OCI-LY3 (cell line): ENCODE data around the gene CPEB3.

Source experiments
- H2AFZ ChIP-seq: fragments of 200-600, 300-600 bp; shearing (Covaris generic); 2 replicates; pipeline ENCODE4 v1.6.0; 2014; ENCODE audit warnings: antibody characterized with exemption, low read depth, low read length
- H3K27ac ChIP-seq: fragments of 200-600, 300-600 bp; sonication (generic); 2 replicates; pipeline ENCODE4 v1.5.1; 2014; ENCODE audit warnings: mild to moderate bottlenecking, low read length, moderate library complexity, mixed read lengths
- H3K27me3 ChIP-seq: fragments of 200-600, 300-600 bp; sonication (generic); 2 replicates; pipeline ENCODE4 v1.6.1; 2014; ENCODE audit warnings: low read depth, low read length, mixed read lengths
- H3K36me3 ChIP-seq: fragments of 200-600, 300-600 bp; sonication (generic); replicated peaks from 2 replicates; pipeline ENCODE3; 2014; ENCODE audit warnings: low read depth, low read length, mixed read lengths
- H3K4me1 ChIP-seq: fragments of 300-600, 200-600 bp; sonication (generic); 2 replicates; pipeline ENCODE4 v1.6.1; 2014; ENCODE audit warnings: low read length, mixed read lengths
- H3K4me2 ChIP-seq: fragments of 200-600, 300-600 bp; sonication (generic); 2 replicates; pipeline ENCODE4 v1.6.1; 2014; ENCODE audit warnings: low read length, mixed read lengths
- H3K4me3 ChIP-seq: fragments of 300-600, 200-600 bp; sonication (generic); 2 replicates; pipeline ENCODE4 v1.5.1; 2014; ENCODE audit warnings: antibody characterized with exemption, mild to moderate bottlenecking, low read length, moderate library complexity
- H3K79me2 ChIP-seq: fragments of 300-600, 200-600 bp; shearing (Covaris generic); 2 replicates; pipeline ENCODE4 v1.6.1; 2014; ENCODE audit warnings: mild to moderate bottlenecking, low read length, mixed read lengths
- H3K9ac ChIP-seq: fragments of 300-600, 200-600 bp; shearing (Covaris generic); 2 replicates; pipeline ENCODE4 v1.6.0; 2014; ENCODE audit warnings: mild to moderate bottlenecking, low read length, moderate library complexity
- H3K9me3 ChIP-seq: fragments of 200-600, 300-600 bp; shearing (Covaris generic); 2 replicates; pipeline ENCODE4 v1.6.1; 2014; ENCODE audit warnings: low read length, mixed read lengths; ENCODE audit not compliant: insufficient read depth
- H4K20me1 ChIP-seq: fragments of 200-600, 300-600 bp; sonication (generic); 2 replicates; pipeline ENCODE4 v1.6.1; 2016; ENCODE audit warnings: low read length, mixed read lengths; ENCODE audit not compliant: insufficient read depth
- EZH2phosphoT487 ChIP-seq: fragments of 200-600 bp; shearing (Covaris generic); IDR thresholded peaks from 2 replicates; pipeline ENCODE4 v1.6.1; 2018; ENCODE audit warnings: antibody characterized with exemption, mixed run types, low read depth
- TF ChIP-seq, protein P1 (sequence below): fragments of 200-600, 300-600 bp; sonication (generic); IDR thresholded peaks from 2 replicates; pipeline ENCODE4 v1.5.1; 2014; ENCODE audit warnings: antibody characterized with exemption, low read length, low read depth

Gene CPEB3

DNA sequence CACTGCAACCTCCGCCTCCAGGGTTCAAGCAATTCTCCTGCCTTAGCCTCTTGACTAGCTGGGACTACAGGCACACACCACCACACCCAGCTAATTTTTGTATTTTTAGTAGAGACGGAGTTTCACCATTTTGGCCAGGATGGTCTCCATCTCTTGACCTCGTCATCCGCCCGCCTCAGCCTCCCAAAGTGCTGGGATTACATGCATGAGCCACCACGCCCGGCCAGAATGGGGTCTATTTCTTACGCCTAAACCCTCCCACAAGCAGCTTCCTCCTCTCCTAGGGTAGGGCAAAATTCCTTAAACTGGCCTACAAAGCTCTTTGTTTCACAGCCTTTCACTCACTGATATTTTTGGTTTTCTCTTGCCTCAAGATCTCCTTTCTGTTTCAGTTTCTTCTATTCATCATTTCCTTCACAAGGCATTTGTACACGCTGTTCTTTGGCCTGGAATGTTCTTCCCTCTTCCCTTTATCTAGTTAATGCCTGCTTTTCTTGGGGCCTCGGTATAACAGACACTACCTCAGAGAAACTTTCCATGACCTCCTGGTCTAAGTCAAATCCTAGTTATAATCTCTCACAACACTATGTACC is 6.7 kb downstream of the CPEB3 start:
- H3K79me2 ChIP-seq: no peaks in the 10 kb centered on the region
- H4K20me1 ChIP-seq: no peaks in the 10 kb centered on the region
- TF ChIP-seq, protein P1, sequence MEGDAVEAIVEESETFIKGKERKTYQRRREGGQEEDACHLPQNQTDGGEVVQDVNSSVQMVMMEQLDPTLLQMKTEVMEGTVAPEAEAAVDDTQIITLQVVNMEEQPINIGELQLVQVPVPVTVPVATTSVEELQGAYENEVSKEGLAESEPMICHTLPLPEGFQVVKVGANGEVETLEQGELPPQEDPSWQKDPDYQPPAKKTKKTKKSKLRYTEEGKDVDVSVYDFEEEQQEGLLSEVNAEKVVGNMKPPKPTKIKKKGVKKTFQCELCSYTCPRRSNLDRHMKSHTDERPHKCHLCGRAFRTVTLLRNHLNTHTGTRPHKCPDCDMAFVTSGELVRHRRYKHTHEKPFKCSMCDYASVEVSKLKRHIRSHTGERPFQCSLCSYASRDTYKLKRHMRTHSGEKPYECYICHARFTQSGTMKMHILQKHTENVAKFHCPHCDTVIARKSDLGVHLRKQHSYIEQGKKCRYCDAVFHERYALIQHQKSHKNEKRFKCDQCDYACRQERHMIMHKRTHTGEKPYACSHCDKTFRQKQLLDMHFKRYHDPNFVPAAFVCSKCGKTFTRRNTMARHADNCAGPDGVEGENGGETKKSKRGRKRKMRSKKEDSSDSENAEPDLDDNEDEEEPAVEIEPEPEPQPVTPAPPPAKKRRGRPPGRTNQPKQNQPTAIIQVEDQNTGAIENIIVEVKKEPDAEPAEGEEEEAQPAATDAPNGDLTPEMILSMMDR: no peak
- no peak for TF ChIP-seq EZH2phosphoT487
- H3K4me2 ChIP-seq: peak overlapping the region; percentile 26; the same call in 1 of the 2 replicates
- no peaks in the 10 kb centered on the region for H3K36me3 ChIP-seq
- no peaks in the 10 kb centered on the region for H3K4me1 ChIP-seq
- H2AFZ ChIP-seq: no peak overlapping the region
- H3K9ac ChIP-seq: no peak overlapping the region
- H3K27ac ChIP-seq: no peak overlapping the region
- no peaks in the 10 kb centered on the region for H3K9me3 ChIP-seq
- no peaks in the 10 kb centered on the region for H3K27me3 ChIP-seq
- no peak overlapping the region for H3K4me3 ChIP-seq

- Histone ChIP-seq H3K4me2 (no peak overlapping the region), H3K9me3 (no peaks in the 10 kb centered on the region), H3K79me2 (no peaks in the 10 kb centered on the region), H3K27me3 (no peaks in the 10 kb centered on the region), H3K36me3 (no peaks in the 10 kb centered on the region), H3K27ac (no peak overlapping the region), H3K4me1 (no peaks in the 10 kb centered on the region), H3K9ac (no peak overlapping the region), H4K20me1 (no peaks in the 10 kb centered on the region), H2AFZ (no peak overlapping the region), H3K4me3 (no peak overlapping the region)
- TF ChIP-seq, protein P1: no peak
- no peak for TF ChIP-seq EZH2phosphoT487
Measured at GRCh38 chr10:92278996-92279696, 11.7 kb downstream of the CPEB3 start.

DNA sequence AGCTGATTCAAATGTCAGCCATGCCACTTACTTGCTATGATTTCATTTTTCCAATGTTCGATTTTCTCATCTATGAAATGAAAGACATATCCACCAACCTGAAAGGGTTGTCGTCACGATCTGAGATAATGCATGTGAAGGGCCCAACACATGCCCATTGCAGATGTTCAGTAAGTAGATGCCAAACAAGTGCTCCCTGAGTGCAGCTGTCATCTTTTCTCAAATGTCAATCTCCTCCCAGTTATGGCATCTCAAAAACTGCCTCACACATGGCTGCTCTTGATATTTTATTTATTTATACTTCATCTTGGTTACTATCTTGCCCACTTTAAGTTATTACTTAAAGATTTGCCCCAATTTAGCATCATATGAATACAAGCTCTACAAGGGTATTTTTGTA is 16.8 kb downstream of the CPEB3 start:
- Histone ChIP-seq H3K27me3 (no peaks in the 10 kb centered on the region), H3K4me3 (no peak overlapping the region), H3K27ac (no peak overlapping the region), H3K79me2 (no peaks in the 10 kb centered on the region), H2AFZ (no peak overlapping the region), H3K36me3 (no peaks in the 10 kb centered on the region), H4K20me1 (no peaks in the 10 kb centered on the region), H3K4me2 (no peak overlapping the region), H3K9ac (no peak overlapping the region), H3K9me3 (no peaks in the 10 kb centered on the region), H3K4me1 (peaks cover under 1% of the 10 kb centered on the region)
- no peak for TF ChIP-seq EZH2phosphoT487
- TF ChIP-seq, protein P1: no peak

DNA sequence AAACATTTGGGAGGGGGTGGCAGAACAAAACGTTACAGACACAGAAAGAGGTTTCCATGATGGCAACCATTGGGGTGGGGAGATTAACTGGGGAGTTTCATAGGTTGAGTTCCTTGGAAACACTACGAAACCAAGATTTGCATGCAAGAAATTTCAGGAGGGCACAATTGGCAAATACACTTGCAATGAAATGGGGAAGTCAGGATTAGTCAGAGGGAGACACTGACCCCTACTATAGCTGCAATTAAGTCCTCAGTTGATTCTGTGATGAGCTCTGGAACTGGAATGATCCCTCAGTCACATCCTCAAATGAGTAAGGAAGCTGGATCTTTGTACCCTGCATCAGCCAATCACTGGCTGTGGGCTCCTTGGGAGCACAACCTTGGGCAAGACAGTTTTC is 22.1 kb downstream of the CPEB3 start:
- H3K9ac ChIP-seq: no peak overlapping the region
- H3K4me3 ChIP-seq: no peak overlapping the region
- H3K4me1 ChIP-seq: peaks cover 27% of the 10 kb centered on the region
- no peak overlapping the region for H3K4me2 ChIP-seq
- H3K79me2 ChIP-seq: no peaks in the 10 kb centered on the region
- H3K27me3 ChIP-seq: no peaks in the 10 kb centered on the region
- H3K9me3 ChIP-seq: no peaks in the 10 kb centered on the region
- H2AFZ ChIP-seq: no peak overlapping the region
- no peaks in the 10 kb centered on the region for H3K36me3 ChIP-seq
- no peak overlapping the region for H3K27ac ChIP-seq
- TF ChIP-seq, protein P1: no peak
- no peak for TF ChIP-seq EZH2phosphoT487
- no peaks in the 10 kb centered on the region for H4K20me1 ChIP-seq
